ENCODE measurements around the gene SEMA3B.
A peak's percentile ranks its signal among the peaks of the same experiment; 100 is the strongest.
"Not testable (repeated sequence)": the region's sequence is repeated elsewhere in the genome, so short reads cannot be mapped to it uniquely, and the experiment has no call there.

SEMA3B gene

DNA sequence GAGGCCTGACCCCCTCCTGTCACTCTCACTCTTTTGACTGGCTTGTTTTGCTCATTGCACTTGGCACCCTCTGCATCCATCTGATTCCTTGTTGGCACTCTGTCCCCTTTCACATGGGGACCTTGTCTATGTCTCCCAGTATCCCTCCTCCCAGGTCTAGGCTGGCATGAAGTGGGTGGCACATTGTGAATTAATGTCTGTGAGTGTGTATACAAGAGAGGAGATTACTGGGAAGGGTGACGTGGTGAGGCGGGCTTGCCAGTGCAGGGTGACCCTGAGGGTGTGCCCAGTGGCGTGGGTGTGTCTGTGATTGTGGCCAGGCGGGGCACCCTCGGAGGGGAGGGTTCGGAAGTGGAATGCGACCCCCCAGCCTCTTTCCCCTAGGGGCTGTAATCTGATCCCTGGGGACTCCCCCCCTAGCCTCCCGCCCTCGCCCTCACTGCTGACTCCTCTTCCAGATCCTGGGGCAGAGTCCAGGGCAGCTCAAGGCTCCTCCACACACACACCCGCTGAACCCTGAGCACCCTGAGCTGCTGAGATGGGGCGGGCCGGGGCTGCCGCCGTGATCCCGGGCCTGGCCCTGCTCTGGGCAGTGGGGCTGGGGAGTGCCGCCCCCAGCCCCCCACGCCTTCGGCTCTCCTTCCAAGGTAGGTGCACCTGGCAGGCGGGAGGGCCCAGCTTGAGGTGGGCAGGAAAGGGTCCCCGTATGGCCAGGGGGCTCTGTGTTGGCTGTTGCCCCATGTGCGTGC, at the start of gene SEMA3B:
TSS of gene SEMA3B (plus strand) at position 445 of the 749 bp plus-strand sequence. CDS start at position 539, 94 bp downstream.
- no peak for DNase-seq

DNA sequence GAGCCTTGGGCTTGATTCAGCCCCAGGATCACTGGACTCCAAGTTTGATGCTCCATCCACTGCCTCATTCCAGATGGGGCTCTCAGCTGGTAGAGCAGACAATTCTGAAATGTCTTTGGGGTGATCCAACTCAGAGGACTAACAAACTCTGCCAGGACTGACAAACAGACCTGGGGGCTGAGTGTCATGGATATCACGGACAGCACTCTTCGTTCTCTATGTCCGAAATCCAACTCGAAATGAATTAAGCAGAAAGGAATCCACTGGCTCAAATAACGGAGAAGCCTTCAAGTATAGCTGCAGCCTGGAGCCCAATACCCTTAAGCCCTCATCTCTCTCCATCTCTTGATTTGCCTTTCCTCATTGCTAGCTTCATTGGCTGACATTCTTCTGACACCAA, 49.7 kb upstream of the SEMA3B start:
- no peak for DNase-seq

- no peak for DNase-seq
Measured at GRCh38 chr3:50220109-50220508, 48.8 kb upstream of the SEMA3B start.

GRCh38 chr3:50221051-50221410, 47.9 kb upstream of the SEMA3B start:
- DNase-seq, result no peak

DNA sequence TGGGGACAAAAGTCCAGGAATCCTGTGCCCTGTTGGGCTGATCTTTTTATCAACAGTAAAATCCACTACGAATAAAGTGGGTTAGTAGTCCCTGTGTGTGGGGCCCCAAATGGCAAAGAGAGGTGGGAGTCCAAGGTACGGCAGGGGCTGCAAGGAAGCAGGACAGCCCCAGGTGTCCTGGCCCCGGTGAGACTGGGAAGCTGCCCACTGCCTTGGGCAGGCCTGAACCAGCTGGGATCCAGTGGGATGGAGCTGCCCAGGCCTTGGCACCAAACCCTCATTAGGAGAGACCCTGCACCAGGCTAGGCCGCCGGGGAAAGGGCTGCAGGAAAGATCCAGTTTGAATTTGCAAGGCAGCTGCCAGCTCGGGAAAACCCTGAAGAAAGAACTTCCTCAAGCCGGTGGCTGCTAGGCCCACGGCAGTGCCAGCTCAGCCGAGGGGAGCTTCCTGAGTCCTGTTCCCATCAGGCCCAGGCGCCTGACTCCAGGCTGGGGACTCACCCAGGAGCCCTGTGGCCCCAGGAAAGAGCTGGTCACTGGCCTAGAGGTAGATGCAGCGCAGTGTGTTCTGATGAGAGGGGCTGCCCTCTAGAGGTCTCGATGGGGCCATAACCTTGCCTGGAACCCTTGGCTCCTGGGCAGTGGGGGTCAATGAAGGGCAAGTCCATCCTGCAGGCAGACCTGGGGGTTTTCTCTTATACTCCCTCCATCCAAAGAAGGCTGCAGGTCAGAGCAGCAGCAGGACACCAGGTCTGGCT, 47.4 kb upstream of the SEMA3B start:
- DNase-seq, result no peak

DNA sequence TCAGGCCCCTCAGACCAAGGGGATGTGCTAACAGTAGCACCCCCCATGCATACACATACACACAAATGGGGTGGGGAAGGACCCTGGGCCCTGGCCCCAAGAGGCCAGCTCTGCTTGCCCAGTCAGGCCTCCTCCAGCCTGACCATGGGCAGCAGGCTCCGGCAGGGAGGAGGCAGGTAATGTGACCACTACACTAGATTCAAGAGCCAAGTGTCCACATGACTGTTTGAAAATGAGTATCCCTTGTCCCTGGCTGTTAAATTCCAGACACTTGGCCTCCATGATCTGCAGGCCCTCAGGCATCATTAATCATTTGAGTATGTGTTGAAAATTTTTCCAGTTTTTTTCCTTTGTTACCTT, 46.8 kb upstream of the SEMA3B start:
- DNase-seq, result no peak

DNA sequence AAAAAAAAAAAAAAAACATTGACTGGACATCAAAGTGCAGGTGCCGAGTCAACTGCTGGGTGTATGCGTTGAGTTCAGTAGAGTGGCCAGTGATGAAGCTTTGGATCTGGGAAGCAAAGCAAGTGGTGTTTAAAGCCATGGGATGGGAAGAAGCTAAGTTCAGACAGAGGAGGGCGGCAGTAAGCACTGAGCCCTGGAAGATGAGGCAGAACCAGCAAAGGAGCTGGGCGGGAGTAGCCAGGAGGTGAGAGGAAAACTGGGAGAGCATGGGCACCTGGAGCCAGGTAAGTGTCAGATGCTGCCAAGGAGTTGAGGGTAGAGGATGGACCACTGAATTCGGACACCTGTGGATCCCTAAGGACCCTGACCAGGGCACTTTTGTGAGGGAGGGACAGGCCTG, 44.3 kb upstream of the SEMA3B start:
- no peak for DNase-seq

- DNase-seq, result no peak
Measured at GRCh38 chr3:50226888-50227389, 42.0 kb upstream of the SEMA3B start.

DNA sequence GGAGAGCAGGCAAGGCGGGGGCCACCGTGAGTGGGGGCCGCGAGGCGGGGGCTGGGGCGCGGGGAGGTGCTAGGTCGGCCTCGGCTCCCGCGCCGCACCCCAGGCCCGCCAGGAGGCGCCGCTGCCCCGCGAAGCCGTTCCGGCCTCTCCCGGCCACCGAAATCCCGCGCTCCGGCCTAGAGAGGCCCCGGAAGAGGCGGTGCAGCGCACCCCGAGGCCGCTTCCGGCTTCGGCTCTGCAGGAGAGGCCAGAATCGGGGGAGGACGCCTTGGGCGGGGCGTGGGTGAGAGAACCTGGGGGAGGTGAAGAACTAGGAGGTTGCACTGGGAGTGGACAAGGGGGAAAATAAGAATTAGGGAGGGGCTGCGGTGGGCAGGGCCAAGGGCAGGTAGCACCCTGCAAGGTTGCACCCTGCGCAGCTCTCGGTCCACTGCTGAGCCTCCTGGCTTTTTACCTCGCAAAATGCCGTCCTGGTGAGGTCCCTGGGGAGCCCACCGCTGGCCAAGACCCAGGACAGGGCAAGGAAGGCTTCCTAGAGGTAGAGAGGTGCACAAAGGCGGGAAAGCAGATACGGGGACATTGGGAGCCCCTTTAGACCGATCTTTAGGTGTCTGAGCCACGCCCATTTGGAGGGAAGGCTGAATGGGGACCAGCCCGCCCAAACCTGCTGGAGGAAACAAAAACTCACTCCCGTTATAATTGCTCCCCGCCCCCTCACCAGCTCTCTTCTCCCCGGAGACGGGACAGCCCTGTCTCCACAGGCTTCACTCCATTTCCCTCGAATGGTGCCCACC, 41.4 kb upstream of the SEMA3B start:
- DNase-seq, result peak; percentile 83

- not testable (repeated sequence) for DNase-seq
Measured at GRCh38 chr3:50228184-50228763, 40.7 kb upstream of the SEMA3B start.

GRCh38 chr3:50229490-50229889, 39.5 kb upstream of the SEMA3B start:
- no peak for DNase-seq

GRCh38 chr3:50230104-50230793, 38.7 kb upstream of the SEMA3B start:
- no peak for DNase-seq

GRCh38 chr3:50230794-50231125, 38.2 kb upstream of the SEMA3B start:
- DNase-seq, result no peak

GRCh38 chr3:50231581-50231980, 37.4 kb upstream of the SEMA3B start:
- no peak for DNase-seq

DNA sequence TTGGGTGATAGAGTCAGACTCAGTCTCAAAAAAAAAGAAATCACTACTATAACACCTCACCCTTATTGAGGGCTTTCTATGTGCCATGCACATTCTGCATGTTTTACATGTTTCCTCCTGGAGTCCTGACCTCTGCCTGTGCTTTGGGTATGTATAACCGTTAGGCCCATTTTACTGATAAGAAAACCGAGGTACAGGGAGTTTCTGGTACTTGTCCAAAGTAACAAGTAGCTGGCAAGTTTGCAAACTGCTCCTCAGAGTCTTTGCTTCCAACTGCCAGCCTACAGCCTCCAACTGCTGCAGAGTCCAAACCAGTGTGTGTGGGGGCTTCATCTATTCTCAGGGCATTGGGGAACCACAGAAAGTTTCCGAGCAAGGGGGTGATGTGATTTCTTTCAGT, 36.6 kb upstream of the SEMA3B start:
- no peak for DNase-seq

GRCh38 chr3:50233176-50233575, 35.8 kb upstream of the SEMA3B start:
- no peak for DNase-seq

GRCh38 chr3:50235716-50236483, 33.0 kb upstream of the SEMA3B start, which contains the start of gene GNAI2:
GNAI2 (plus strand) TSS chr3:50236204; CDS start chr3:50236336, 132 bp downstream.
- peak; percentile 90 for DNase-seq

DNA sequence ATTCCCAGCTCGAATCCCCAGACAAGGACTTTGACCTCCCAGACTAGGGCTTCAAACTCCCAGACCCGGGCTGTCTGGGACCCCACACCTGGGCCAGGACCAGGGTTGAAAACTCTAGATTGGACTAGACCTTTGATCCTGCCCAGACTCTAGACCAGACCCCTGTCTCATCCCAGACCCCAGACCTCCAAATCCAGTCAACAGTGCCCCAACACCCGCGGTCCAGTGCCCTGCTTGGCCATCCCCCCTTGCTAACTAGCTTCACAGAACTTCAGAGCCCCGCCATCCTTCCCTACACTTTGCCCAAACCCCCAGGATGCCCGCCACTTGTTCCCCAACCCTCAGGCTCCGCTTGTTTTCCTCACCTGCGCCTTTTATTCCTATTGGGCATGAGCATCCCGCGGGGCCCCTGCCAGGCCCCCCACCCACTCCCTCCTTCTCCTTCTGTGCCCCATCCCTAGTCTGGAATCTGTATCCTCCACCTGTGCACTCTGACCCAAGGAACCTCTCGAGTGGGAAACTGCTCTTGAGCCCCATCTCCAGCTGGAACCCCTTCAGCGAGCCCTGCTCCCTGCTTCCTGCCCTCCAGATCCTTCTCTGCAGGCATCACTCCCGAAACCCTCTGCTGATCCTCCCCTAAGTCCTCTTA, 32.3 kb upstream of the SEMA3B start:
- no peak for DNase-seq

DNA sequence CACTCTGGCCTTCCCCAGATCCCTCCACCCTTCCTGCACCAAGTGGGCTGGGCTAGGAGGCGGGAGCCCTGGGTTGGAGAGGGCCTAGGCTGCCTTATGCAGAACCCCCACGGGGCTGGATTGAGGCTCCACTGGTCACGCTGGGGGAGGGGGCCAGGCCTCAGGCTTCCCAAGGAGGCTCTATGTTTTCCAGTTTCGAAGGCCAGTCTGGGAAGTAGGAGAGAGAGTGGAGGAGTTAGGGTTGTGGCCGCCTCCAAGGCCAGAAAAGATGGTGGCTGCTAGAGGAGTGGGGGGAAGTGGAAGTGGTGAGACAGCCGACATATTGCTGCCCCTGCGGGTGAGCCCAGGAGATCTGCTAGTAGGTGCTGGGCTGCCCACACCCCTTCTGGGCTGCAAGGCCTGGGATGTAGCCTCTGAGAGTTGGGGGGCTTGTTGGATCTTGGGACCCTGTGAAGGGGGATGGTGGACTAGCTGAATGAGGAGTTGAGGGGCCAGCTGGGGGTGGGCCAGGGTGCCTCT, 31.8 kb upstream of the SEMA3B start:
- no peak for DNase-seq

DNA sequence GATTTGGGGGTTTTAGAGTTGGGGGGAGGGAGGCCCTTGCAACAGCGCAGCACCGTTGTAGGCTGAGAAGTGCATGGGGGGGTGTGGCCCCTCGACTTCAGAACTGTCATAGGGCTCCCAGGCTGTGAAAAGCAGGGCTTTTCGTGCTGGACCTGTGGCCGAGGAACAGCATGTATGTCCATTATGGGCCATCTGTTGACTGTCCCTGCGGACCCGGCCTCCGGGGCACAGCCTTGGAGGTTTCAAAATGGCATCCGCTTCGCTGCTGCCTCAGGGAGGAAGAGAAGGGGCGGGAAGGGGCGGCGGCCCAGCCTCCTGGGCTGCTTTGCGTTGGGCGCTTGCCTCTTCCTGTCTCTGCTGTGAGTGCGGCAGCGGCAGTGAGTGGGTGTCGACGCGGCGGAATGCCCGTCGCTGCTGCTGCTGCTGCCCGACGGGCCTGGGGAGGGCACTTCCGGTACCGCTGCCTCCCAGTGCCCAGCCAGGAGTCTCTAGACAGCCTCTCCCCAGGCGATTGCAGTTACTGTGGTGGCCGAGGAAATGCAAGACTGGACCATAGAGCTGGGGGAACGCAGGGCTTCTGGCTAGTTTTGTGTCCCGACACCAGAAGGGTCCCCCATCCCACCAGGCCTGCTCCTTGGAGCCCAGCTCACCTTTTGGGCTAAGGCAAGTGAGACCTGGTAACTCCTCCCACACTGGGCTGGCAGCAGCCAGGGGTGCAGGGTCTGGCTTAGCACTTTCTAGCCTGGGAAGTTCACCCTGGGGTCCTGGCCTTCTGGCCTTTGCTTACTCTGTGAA, 31.0 kb upstream of the SEMA3B start:
- peak; percentile 57 for DNase-seq
